SK-N-SH treated with all-trans-retinoic acid at 6 μM for 48 hours (cell line): ENCODE measurements around the gene PXT1.

Experiments used
- ARNTL ChIP-seq: fragments of 450-650 bp; formaldehyde crosslinking; IDR thresholded peaks from 2 replicates; pipeline ENCODE4 v1.5.0; 2020; ENCODE audit warnings: low read depth, mild to moderate bottlenecking, moderate library complexity, borderline replicate concordance
- BACH2 ChIP-seq: fragments of 250-450 bp; sonication (Bioruptor Pico); IDR thresholded peaks from 2 replicates; pipeline ENCODE4 v1.9.0; 2021; ENCODE audit warnings: mild to moderate bottlenecking, borderline replicate concordance
- CREB5 ChIP-seq: fragments of 250-450 bp; sonication (Bioruptor Pico); IDR thresholded peaks from 2 replicates; pipeline ENCODE4 v1.5.1; 2020; ENCODE audit warnings: low read depth, mild to moderate bottlenecking, moderate library complexity
- PATZ1 ChIP-seq: fragments of 250-450 bp; sonication (Bioruptor Pico); IDR thresholded peaks from 2 replicates; pipeline ENCODE4 v1.8.0; 2020; ENCODE audit warnings: mild to moderate bottlenecking, moderate library complexity, borderline replicate concordance
- PPARA ChIP-seq: fragments of 250-450 bp; sonication (Bioruptor Pico); IDR thresholded peaks from 2 replicates; pipeline ENCODE4 v1.5.0; 2020; ENCODE audit warnings: mild to moderate bottlenecking, borderline replicate concordance
- TOX ChIP-seq: fragments of 250-450 bp; sonication (Bioruptor Pico); IDR thresholded peaks from 2 replicates; pipeline ENCODE4 v1.8.0; 2021; ENCODE audit warnings: mild to moderate bottlenecking, moderate library complexity, borderline replicate concordance
- ZFP30 ChIP-seq: fragments of 450-650 bp; formaldehyde crosslinking; IDR thresholded peaks from 2 replicates; pipeline ENCODE4 v1.5.0; 2022; ENCODE audit warnings: mild to moderate bottlenecking, moderate library complexity
- TF ChIP-seq, protein P1 (sequence below): fragments of 250-450 bp; sonication (Bioruptor Pico); IDR thresholded peaks from 2 replicates; pipeline ENCODE4 v1.5.0; 2020; ENCODE audit warnings: mild to moderate bottlenecking, moderate library complexity

- TF ChIP-seq PPARA (no peak), PATZ1 (CRISPR knock-in tag) (no peak), ZFP30 (CRISPR knock-in tag) (no peak), TOX (CRISPR knock-in tag) (no peak), ARNTL (CRISPR knock-in tag) (no peak), CREB5 (no peak), BACH2 (CRISPR knock-in tag) (no peak)
- TF ChIP-seq, protein P1, sequence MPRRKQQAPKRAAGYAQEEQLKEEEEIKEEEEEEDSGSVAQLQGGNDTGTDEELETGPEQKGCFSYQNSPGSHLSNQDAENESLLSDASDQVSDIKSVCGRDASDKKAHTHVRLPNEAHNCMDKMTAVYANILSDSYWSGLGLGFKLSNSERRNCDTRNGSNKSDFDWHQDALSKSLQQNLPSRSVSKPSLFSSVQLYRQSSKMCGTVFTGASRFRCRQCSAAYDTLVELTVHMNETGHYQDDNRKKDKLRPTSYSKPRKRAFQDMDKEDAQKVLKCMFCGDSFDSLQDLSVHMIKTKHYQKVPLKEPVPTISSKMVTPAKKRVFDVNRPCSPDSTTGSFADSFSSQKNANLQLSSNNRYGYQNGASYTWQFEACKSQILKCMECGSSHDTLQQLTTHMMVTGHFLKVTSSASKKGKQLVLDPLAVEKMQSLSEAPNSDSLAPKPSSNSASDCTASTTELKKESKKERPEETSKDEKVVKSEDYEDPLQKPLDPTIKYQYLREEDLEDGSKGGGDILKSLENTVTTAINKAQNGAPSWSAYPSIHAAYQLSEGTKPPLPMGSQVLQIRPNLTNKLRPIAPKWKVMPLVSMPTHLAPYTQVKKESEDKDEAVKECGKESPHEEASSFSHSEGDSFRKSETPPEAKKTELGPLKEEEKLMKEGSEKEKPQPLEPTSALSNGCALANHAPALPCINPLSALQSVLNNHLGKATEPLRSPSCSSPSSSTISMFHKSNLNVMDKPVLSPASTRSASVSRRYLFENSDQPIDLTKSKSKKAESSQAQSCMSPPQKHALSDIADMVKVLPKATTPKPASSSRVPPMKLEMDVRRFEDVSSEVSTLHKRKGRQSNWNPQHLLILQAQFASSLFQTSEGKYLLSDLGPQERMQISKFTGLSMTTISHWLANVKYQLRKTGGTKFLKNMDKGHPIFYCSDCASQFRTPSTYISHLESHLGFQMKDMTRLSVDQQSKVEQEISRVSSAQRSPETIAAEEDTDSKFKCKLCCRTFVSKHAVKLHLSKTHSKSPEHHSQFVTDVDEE (CRISPR knock-in tag), result no peak
Measured at GRCh38 chr6:36469946-36470345, 27.3 kb upstream of the PXT1 start.
